HCT116 (cell line): ENCODE data around the gene PADI2.

Experiments used
- CTCF ChIP-seq, 3 experiments: fragments of 200-600 bp in 1 of 3; sonication (generic) in 1 of 3; IDR thresholded peaks in 2 of 3; conservative IDR thresholded peaks in 1 of 3; 2 replicates each; pipeline ENCODE4 v1.5.1; 2012 to 2017; ENCODE audit warnings: low read depth in 2 of 3, low read length in 2 of 3, antibody characterized with exemption in 1 of 3, borderline replicate concordance in 1 of 3, control low read depth in 1 of 3, mild to moderate bottlenecking in 1 of 3, mixed read lengths in 1 of 3, mixed run types in 1 of 3, moderate library complexity in 1 of 3; ENCODE audit not compliant: insufficient read depth in 1 of 3
- EZH2 ChIP-seq: fragments of 200-600 bp; sonication (generic); IDR thresholded peaks from 2 replicates; pipeline ENCODE4 v1.6.1; 2017; ENCODE audit warnings: antibody characterized with exemption, mixed run types
- EZH2phosphoT487 ChIP-seq: fragments of 200-600 bp; IDR thresholded peaks from 2 replicates; pipeline ENCODE4 v1.6.1; 2018; ENCODE audit warnings: antibody characterized with exemption, borderline replicate concordance
- JUND ChIP-seq: IDR thresholded peaks from 2 replicates; pipeline ENCODE4 v1.6.1; 2012
- POLR2A ChIP-seq: IDR thresholded peaks from 2 replicates; pipeline ENCODE4 v1.7.0; 2011; ENCODE audit warnings: borderline replicate concordance; ENCODE audit not compliant: insufficient read depth, insufficient read length; ENCODE audit errors: extremely low read depth
- POLR2AphosphoS5 ChIP-seq: IDR thresholded peaks from 2 replicates; pipeline ENCODE4 v1.6.1; 2011; ENCODE audit warnings: mild to moderate bottlenecking, low read depth, low read length, moderate library complexity
- RAD21 ChIP-seq: IDR thresholded peaks from 2 replicates; pipeline ENCODE4 v1.6.1; 2012; ENCODE audit warnings: low read depth, mild to moderate bottlenecking
- SRF ChIP-seq: IDR thresholded peaks from 2 replicates; pipeline ENCODE4 v1.6.1; 2012; ENCODE audit warnings: low read depth
- TCF7L2 ChIP-seq: IDR thresholded peaks from 2 replicates; pipeline ENCODE4 v1.7.0; 2011; ENCODE audit warnings: borderline replicate concordance, inconsistent platforms; ENCODE audit not compliant: insufficient read depth, insufficient read length; ENCODE audit errors: extremely low read depth
- YY1 ChIP-seq: IDR thresholded peaks from 2 replicates; pipeline ENCODE4 v1.6.1; 2011; ENCODE audit warnings: low read length, low read depth, moderate library complexity, mild to moderate bottlenecking; ENCODE audit not compliant: insufficient replicate concordance; ENCODE audit errors: extremely low read depth
- ZFX ChIP-seq: fragments of 450-650 bp; IDR thresholded peaks from 2 replicates; pipeline ENCODE4 v1.6.1; 2017
- TF ChIP-seq, protein P1 (sequence below): IDR thresholded peaks from 2 replicates; pipeline ENCODE4 v1.6.1; 2011; ENCODE audit warnings: mild to moderate bottlenecking, low read length, moderate library complexity; ENCODE audit not compliant: insufficient replicate concordance; ENCODE audit errors: extremely low read depth

- TF ChIP-seq TCF7L2 (no peak), CTCF (IDR thresholded peaks at IDR 0.05 in 2 of 3, conservative IDR thresholded peaks at IDR 0.05 in 1 of 3; ENCODE audit: borderline replicate concordance in 1 of 3, insufficient read depth in 1 of 3, low read depth in 2 of 3, low read length in 2 of 3) (peak; percentile 81 to 90 (median 85)), EZH2 (no peak), POLR2A (no peak), EZH2phosphoT487 (no peak), RAD21 (peak; percentile 94), SRF (no peak), YY1 (peak; percentile 78), JUND (no peak), POLR2AphosphoS5 (no peak), ZFX (no peak)
- TF ChIP-seq, protein P1, sequence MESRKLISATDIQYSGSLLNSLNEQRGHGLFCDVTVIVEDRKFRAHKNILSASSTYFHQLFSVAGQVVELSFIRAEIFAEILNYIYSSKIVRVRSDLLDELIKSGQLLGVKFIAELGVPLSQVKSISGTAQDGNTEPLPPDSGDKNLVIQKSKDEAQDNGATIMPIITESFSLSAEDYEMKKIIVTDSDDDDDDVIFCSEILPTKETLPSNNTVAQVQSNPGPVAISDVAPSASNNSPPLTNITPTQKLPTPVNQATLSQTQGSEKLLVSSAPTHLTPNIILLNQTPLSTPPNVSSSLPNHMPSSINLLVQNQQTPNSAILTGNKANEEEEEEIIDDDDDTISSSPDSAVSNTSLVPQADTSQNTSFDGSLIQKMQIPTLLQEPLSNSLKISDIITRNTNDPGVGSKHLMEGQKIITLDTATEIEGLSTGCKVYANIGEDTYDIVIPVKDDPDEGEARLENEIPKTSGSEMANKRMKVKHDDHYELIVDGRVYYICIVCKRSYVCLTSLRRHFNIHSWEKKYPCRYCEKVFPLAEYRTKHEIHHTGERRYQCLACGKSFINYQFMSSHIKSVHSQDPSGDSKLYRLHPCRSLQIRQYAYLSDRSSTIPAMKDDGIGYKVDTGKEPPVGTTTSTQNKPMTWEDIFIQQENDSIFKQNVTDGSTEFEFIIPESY, result no peak
Measured at GRCh38 chr1:17059391-17060305, 59.6 kb downstream of the PADI2 start.
